Activated naive CD4-positive, alpha-beta T cell treated with anti-CD3 and anti-CD28 coated beads, Interleukin-2, amount 50 U/mL, for 24 hours (primary cell): ENCODE measurements around the gene SLC5A5.
A peak's percentile ranks its signal among the peaks of the same experiment; 100 is the strongest.

Experiments
- H3K27ac Mint-ChIP-seq: one replicate; pipeline ENCODE4 v1.8.0; 2021; ENCODE audit warnings: mild to moderate bottlenecking, mixed read lengths
- H3K27me3 Mint-ChIP-seq: one replicate; pipeline ENCODE4 v1.8.0; 2021; ENCODE audit warnings: mixed read lengths
- H3K36me3 Mint-ChIP-seq: one replicate; pipeline ENCODE4 v1.8.0; 2021; ENCODE audit warnings: mixed read lengths
- H3K4me1 Mint-ChIP-seq: one replicate; pipeline ENCODE4 v1.8.0; 2021; ENCODE audit warnings: mixed read lengths
- H3K4me3 Mint-ChIP-seq: one replicate; pipeline ENCODE4 v1.8.0; 2021; ENCODE audit warnings: mild to moderate bottlenecking, mixed read lengths
- H3K9me3 Mint-ChIP-seq: one replicate; pipeline ENCODE4 v1.8.0; 2021; ENCODE audit warnings: mixed read lengths

Gene SLC5A5

GRCh38 chr19:17861542-17862402, 10.0 kb upstream of the SLC5A5 start:
- Mint-ChIP-seq H3K27me3 (no peaks in the 10 kb centered on the region), H3K36me3 (peaks cover 28% of the 10 kb centered on the region), H3K9me3 (no peaks in the 10 kb centered on the region), H3K4me1 (peaks cover 25% of the 10 kb centered on the region), H3K27ac (peak overlapping the region; percentile 100), H3K4me3 (peak overlapping the region; percentile 92)

- Mint-ChIP-seq H3K4me3 (peak overlapping the region; percentile 92), H3K27me3 (no peaks in the 10 kb centered on the region), H3K27ac (peak overlapping the region; percentile 87), H3K4me1 (peaks cover 25% of the 10 kb centered on the region), H3K9me3 (no peaks in the 10 kb centered on the region), H3K36me3 (peaks cover 28% of the 10 kb centered on the region)
These were observed 8.8 kb upstream of the SLC5A5 start for GRCh38 chr19:17862711-17863519.

- H3K4me3 Mint-ChIP-seq: peak overlapping the region; percentile 67
- no peaks in the 10 kb centered on the region for H3K27me3 Mint-ChIP-seq
- peaks cover 28% of the 10 kb centered on the region for H3K36me3 Mint-ChIP-seq
- no peaks in the 10 kb centered on the region for H3K9me3 Mint-ChIP-seq
- peaks cover 25% of the 10 kb centered on the region for H3K4me1 Mint-ChIP-seq
- H3K27ac Mint-ChIP-seq: peak overlapping the region; percentile 81
These were observed 8.1 kb upstream of the SLC5A5 start for GRCh38 chr19:17863520-17864182.

GRCh38 chr19:17865364-17866311, 6.1 kb upstream of the SLC5A5 start:
- peaks cover 20% of the 10 kb centered on the region for H3K4me1 Mint-ChIP-seq
- H3K4me3 Mint-ChIP-seq: no peak overlapping the region
- H3K9me3 Mint-ChIP-seq: no peaks in the 10 kb centered on the region
- peaks cover 19% of the 10 kb centered on the region for H3K36me3 Mint-ChIP-seq
- H3K27me3 Mint-ChIP-seq: no peaks in the 10 kb centered on the region
- peak overlapping the region; percentile 66 for H3K27ac Mint-ChIP-seq

GRCh38 chr19:17866312-17866963, 5.3 kb upstream of the SLC5A5 start:
- peaks cover 12% of the 10 kb centered on the region for H3K36me3 Mint-ChIP-seq
- peak overlapping the region; percentile 76 for H3K27ac Mint-ChIP-seq
- no peak overlapping the region for H3K4me3 Mint-ChIP-seq
- H3K9me3 Mint-ChIP-seq: no peaks in the 10 kb centered on the region
- H3K4me1 Mint-ChIP-seq: peaks cover 18% of the 10 kb centered on the region
- H3K27me3 Mint-ChIP-seq: no peaks in the 10 kb centered on the region

- peaks cover 8% of the 10 kb centered on the region for H3K36me3 Mint-ChIP-seq
- H3K4me3 Mint-ChIP-seq: no peak overlapping the region
- H3K27me3 Mint-ChIP-seq: no peaks in the 10 kb centered on the region
- peaks cover 18% of the 10 kb centered on the region for H3K4me1 Mint-ChIP-seq
- peak overlapping the region; percentile 76 for H3K27ac Mint-ChIP-seq
- no peaks in the 10 kb centered on the region for H3K9me3 Mint-ChIP-seq
These were observed 4.7 kb upstream of the SLC5A5 start for GRCh38 chr19:17866964-17867486.

GRCh38 chr19:17868669-17869068, 3.1 kb upstream of the SLC5A5 start:
- Mint-ChIP-seq H3K9me3 (no peaks in the 10 kb centered on the region), H3K4me1 (peaks cover 11% of the 10 kb centered on the region), H3K4me3 (no peak overlapping the region), H3K27ac (peak overlapping the region; percentile 2), H3K36me3 (peaks cover 6% of the 10 kb centered on the region), H3K27me3 (no peaks in the 10 kb centered on the region)

GRCh38 chr19:17869114-17869608, 2.6 kb upstream of the SLC5A5 start:
- no peak overlapping the region for H3K27ac Mint-ChIP-seq
- no peak overlapping the region for H3K4me3 Mint-ChIP-seq
- H3K36me3 Mint-ChIP-seq: peaks cover 1% of the 10 kb centered on the region
- no peaks in the 10 kb centered on the region for H3K27me3 Mint-ChIP-seq
- peaks cover 9% of the 10 kb centered on the region for H3K4me1 Mint-ChIP-seq
- no peaks in the 10 kb centered on the region for H3K9me3 Mint-ChIP-seq

- H3K4me1 Mint-ChIP-seq: peaks cover 13% of the 10 kb centered on the region
- H3K9me3 Mint-ChIP-seq: no peaks in the 10 kb centered on the region
- H3K4me3 Mint-ChIP-seq: peak overlapping the region; percentile 84
- no peaks in the 10 kb centered on the region for H3K27me3 Mint-ChIP-seq
- H3K36me3 Mint-ChIP-seq: peaks cover 1% of the 10 kb centered on the region
- no peak overlapping the region for H3K27ac Mint-ChIP-seq
These were observed 490 bp upstream of the SLC5A5 start for GRCh38 chr19:17871032-17871877.

GRCh38 chr19:17872251-17873001, 681 bp downstream of the SLC5A5 start:
- Mint-ChIP-seq H3K27ac (peak overlapping the region; percentile 41), H3K4me1 (peaks cover 13% of the 10 kb centered on the region), H3K36me3 (peaks cover 1% of the 10 kb centered on the region), H3K27me3 (no peaks in the 10 kb centered on the region), H3K4me3 (peak overlapping the region; percentile 84), H3K9me3 (no peaks in the 10 kb centered on the region)

GRCh38 chr19:17873786-17874757, 2.3 kb downstream of the SLC5A5 start:
- Mint-ChIP-seq H3K4me1 (peaks cover 13% of the 10 kb centered on the region), H3K36me3 (peaks cover 1% of the 10 kb centered on the region), H3K9me3 (no peaks in the 10 kb centered on the region), H3K27me3 (no peaks in the 10 kb centered on the region), H3K27ac (no peak overlapping the region), H3K4me3 (peak overlapping the region; percentile 84)

GRCh38 chr19:17874758-17875135, 3.0 kb downstream of the SLC5A5 start:
- Mint-ChIP-seq H3K27me3 (no peaks in the 10 kb centered on the region), H3K27ac (no peak overlapping the region), H3K4me1 (peaks cover 13% of the 10 kb centered on the region), H3K4me3 (peak overlapping the region; percentile 57), H3K9me3 (no peaks in the 10 kb centered on the region), H3K36me3 (peaks cover 1% of the 10 kb centered on the region)
